ENCODE data around the gene APAF1.
"Not testable (repeated sequence)": the region's sequence is repeated elsewhere in the genome, so short reads cannot be mapped to it uniquely, and the experiment has no call there.

APAF1 gene

DNA sequence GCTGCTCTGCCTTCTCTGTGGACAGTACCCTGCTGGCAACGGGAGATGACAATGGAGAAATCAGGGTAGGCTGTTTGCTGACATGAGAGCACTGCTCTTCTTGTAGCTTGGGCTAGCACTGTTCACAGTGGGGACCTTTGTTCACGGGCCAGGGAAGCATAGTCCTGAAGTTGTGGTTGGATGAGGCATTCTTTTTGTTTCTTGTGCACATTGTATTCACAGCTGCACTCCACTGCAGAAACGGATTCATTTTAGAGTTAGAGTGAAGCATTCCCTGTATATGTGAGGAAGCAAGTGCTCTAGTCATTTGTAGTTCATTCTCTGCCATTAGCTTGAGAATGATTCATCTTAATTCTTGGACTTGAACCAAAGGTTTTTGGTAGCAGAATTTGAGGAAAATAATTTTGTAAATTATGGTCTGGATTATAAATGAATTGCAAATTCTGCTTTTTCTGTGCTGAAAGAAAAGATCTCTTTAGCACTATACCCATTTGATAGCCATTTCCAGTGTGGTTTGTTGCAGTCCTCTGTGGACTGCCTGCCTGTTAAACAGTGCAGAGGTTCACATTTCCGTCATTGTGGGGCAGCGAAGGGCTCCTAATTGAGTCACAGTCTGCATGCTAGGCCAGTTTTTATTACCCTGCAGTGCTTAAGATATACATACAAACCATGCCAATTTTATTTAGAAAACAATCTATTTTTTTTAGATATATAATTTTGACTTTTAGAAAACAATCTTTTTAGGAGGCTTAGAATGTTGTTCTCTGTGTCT is 80.6 kb downstream of the APAF1 start:
- DNase-seq = no peak

DNA sequence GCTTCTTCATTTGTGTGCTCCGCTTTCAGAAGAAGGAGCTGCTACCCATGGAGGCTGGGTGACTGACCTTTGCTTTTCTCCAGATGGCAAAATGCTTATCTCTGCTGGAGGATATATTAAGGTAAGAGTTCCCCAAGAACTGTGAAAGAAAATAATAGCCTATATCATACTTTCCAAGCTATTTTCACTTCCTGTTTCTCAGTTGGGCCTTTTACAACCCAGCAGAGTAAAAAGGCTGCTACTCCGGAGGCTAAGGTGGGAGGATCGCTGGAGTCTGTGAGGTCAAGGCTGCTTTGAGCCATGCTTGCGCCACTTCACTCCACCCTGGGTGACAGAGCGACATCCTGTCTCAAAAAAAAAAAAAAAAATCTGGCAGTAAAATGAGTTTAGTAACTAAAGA is 82.1 kb downstream of the APAF1 start:
- no peak for DNase-seq

DNA sequence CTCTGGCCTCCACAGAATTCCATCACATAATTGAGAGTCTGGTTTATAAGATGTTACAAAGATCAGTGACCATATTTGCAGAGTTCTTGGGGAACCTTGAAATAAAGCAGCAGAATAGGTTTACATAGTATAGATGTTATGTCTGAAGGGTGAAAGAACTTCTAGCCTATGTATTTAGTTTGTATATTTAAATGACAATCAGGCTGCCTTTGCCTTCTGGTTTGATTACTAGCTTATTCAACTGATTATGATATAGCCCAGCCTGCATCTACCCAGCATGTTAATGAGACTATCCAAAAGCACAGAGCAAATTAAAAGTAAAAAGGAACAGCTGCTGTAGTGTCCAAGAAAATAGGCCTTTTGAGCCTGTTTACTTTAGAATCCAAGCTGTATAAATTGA is 85.3 kb downstream of the APAF1 start:
- no peak for DNase-seq

- no peak for DNase-seq
Measured at GRCh38 chr12:98733667-98734350, 88.7 kb downstream of the APAF1 start.

GRCh38 chr12:98735821-98736220 is 90.7 kb downstream of the APAF1 start:
- DNase-seq = no peak

GRCh38 chr12:98736352-98737321 is 91.5 kb downstream of the APAF1 start:
- no peak for DNase-seq

- DNase-seq = no peak
Measured at GRCh38 chr12:98737322-98737712, 92.2 kb downstream of the APAF1 start.

DNA sequence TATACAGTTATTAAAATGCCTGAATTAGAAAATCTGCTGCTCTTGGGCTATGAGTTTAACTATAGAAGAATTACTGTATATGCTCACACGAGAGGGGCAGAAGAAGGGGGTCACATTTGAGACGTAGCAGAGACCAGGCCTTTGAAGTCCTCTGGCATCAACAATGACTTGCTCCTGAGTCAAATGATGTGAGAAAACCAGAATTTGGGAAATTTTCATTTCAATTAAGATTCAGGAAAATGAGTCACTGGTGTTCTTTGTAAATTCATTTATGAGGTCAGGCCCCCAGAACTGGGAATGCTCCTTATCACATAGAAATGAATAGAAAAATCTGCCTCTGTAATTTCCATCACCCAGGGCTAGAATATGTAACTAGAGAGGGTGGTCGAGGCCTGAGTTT is 92.9 kb downstream of the APAF1 start:
- no peak for DNase-seq

- DNase-seq = no peak
Measured at GRCh38 chr12:98738539-98738938, 93.4 kb downstream of the APAF1 start.

DNA sequence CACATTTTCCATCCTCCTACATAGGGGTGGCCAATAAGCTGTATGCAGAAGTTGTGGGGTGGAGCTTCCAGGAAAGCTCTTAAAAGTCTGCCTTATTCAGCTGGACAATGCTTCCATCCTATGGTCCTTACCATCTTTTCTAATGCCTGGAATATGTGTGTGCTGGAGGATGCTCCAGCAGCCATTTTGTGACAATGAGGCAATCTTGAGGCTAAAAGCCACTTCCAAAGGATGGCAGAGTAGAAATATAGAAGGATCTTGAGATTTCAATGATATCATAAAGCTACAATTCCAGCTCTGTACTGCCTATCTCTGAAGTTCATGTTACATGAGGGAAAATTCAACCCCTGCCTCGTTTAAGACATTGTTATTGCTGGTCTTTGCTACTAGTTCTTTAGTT is 95.7 kb downstream of the APAF1 start:
- no peak for DNase-seq

- DNase-seq = no peak
Measured at GRCh38 chr12:98741196-98741555, 96.1 kb downstream of the APAF1 start.

DNA sequence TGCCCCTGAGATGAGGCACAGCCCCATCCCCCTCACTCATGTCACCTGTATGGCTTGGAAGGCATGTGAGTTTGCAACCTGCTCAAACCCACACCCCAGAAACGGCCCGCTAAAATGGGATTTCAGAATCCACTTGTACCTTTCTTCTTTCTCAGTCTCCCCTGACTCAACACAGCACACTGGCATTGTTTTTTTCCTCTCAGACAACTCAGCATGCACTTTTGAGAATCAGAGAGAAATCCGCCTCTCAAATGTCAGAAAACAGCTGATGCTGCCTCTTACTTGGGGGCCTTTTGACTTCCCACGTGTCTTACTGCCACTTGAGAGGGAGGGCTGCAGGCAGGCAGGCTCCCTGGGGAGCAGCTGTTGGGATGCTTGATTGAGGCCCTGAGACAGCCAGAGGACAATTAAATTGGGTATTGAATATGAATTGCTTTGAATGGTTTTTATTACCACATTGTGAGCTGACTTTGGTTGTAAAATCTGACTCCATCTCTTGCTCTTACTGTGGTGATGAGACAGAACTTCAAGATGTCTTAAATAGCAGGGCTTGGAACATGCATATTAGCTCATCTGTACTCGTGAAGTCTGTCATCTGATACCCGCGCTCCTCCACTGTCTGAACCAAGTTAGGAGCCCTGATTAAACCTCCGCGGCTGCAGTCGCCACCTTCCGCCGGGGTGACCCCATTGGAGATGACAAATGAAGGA is 96.6 kb downstream of the APAF1 start:
- no peak for DNase-seq

DNA sequence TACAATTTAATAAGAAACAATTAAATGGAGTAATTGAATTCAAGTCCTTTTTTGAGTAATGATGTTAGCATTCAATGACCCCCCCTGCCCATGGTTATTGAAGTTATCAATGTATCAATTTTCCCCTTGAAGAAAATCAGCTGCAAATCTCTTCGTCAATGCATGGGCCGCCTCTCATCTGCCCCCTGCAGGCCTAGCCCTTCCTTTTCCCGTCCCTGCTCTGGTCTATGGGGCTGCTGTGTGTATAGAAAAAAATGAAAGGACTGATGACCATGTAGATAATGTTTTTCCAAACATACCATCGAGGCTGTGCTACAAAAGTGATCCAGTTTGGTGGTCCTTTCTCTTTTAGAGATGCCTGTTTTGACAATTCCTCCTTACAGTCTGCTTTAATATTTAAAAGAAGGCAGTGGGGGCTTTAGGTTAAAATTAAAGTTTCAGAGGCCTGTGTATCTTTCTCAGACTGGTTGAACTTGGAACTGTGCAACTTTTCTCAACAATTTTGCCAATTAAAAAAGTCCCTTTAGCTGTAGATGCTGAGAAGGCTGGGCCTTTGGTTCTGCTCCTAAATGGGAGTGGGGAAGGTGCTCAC is 98.4 kb downstream of the APAF1 start:
- no peak for DNase-seq

- DNase-seq = peak; percentile 20
Measured at GRCh38 chr12:98744680-98745079, 99.6 kb downstream of the APAF1 start.

DNA sequence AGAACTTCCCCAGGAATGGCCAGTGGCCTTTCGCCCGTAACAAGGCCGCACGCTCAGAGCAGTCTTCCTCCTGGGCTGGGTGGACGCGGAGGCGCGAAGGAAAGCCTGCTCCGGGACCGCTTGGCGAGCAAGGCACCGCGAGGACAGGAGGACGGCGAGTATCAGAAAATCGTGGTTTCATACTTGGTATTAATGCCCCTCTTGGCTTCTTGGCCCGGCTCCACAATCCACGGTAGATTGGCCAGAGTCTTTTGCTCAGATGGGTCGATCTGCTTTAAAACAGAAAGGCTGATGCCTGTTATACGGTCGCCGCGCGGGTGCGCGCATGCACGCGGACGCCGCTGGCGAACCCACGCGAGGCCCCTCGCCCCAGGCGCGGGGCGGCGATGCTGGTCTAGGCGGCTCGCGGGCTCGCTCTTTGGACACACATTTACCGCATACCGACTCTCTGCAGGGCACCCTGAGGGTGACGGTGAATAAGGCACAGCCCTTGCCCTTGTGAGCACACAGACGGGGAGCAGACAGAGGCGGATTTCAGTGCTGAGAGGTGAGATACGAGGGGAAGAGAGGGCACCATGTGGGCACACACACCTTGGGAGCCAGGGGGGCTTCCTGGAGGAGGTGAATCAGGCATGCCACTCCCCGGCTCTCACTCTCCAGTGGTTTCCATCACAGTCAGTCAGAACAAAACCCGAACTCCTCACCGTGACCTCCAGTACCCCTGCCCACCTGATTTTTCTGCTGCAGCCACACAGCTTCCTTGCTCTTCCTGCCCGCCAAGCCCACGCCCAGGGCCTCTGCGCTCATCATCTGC is 100.7 kb downstream of the APAF1 start:
- no peak for DNase-seq

DNA sequence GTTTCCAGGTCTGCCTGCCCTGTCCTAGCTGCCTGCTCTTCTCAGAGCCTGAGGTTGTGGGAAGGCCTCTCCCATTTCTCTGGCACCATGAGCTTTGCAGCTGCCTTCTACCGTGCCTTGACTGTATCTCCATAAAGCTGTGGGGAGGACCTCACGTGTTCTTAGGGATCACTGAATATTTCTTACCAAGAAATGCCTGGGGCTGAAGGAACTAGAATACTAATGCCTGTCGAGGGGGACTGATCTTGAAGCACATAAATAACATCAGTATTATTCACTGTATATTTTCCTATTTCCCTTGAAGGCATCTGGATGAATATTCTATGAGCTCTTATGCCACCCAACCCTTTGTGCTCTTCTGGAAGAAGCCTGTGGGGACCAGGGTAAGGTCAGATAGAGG is 103.4 kb downstream of the APAF1 start:
- no peak for DNase-seq

DNA sequence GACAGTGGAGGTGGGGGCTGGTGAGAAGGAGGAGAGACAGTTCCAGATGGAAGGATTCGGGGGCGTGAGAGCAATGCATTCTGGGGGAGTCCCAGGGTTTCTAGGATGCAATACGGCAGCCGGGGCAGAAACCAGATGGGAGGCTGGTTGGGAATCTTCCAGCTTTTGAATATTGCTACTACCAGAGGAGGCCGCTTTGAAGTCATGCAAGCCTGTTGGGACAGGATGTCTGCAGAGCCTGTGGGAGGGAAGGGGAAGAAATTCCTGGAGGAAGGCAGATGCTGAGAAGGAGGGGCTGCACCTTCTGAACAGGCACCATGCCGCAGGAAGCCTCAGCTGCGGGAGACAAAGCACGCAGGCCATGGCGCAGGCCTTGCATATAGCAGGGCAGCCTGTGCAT is 105.4 kb downstream of the APAF1 start:
- DNase-seq = no peak

GRCh38 chr12:98751580-98752115 is 106.6 kb downstream of the APAF1 start:
- DNase-seq = no peak

DNA sequence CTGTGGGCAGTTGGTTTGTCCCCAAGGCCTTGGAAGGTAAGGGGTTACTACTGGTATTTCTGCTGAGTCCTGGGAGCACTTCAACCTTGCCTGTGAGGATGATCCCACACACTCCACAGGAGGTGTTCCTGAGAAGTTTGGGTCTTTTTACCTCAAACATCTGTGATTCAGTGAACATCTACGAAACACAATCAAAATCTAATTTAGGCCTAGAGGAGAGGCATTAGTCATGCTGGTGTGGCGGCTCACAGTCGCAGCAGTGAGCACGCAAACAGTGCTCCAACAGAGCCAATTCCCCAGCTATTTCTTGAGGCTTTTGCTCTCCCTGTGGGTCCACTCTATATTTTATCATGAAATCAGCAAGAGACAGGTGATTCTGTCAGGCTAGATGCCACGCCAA is 107.6 kb downstream of the APAF1 start:
- DNase-seq = no peak

- no peak for DNase-seq
Measured at GRCh38 chr12:98754095-98754494, 109.0 kb downstream of the APAF1 start.

DNA sequence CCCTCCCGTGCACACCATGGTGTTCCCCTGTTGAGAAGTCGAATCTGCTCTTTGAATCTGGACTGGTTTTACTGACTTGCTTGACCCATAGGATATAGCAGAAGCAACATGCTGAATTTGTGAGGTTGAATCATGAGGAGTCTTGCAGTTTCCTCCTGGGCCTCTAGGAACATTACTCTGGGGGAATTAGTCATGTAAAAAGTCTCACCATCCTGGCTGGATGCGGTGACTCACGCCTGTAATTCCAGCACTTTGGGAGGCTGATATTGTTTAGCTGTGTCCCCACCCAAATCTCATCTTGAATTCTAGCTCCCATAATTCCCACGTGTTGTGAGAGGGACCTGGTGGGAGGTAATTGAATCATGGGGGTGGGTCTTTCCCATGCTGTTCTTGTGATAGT is 110.8 kb downstream of the APAF1 start:
- DNase-seq = not testable (repeated sequence)
